Esophagus muscularis mucosa (tissue), 4 donors: ENCODE data around the gene CP.

Source experiments
- CTCF ChIP-seq, 3 experiments: fragments of 200-600 bp in 2 of 3; fragments of 450-650 bp in 1 of 3; sonication (generic) in 2 of 3; IDR thresholded peaks; one replicate each; pipeline ENCODE4 v1.5.1; 2017 to 2019; ENCODE audit warnings: antibody characterized with exemption in 3 of 3, mild to moderate bottlenecking in 2 of 3, moderate library complexity in 1 of 3
- EP300 ChIP-seq: sonication (generic); formaldehyde crosslinking; IDR thresholded peaks from one replicate; pipeline ENCODE4 v1.6.1; 2017; ENCODE audit warnings: antibody characterized with exemption
- POLR2A ChIP-seq: fragments of 450-650 bp; IDR thresholded peaks from one replicate; pipeline ENCODE4 v1.6.1; 2017; ENCODE audit warnings: antibody characterized with exemption, moderate library complexity, mild to moderate bottlenecking, low read depth
- POLR2AphosphoS5 ChIP-seq, 2 donors: sonication (generic); formaldehyde crosslinking; IDR thresholded peaks; one replicate each; pipeline ENCODE4 v1.6.1; 2017; ENCODE audit warnings: antibody characterized with exemption in 2 of 2

DNA sequence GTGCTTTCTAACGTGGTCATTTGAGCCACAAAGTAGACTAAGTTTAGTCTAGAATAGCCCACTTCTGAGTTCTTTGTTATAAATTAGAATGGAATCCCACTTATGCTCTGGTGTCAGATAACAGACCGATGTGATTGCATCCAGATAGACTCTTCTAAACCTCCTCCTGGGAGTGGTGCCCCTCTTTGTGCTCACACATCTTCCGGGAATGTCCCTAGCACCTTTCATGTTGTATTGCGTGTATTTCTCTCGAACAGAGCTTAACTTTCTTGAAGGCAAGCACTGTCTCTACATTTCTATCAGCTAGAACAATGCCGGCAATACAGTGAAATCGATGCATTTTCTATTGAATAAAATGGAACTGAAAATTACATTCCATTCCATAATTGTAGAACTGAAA is 23.0 kb downstream of the CP start:
- TF ChIP-seq CTCF (IDR thresholded peaks at IDR 0.05) (no peak), POLR2A (no peak), POLR2AphosphoS5 (IDR thresholded peaks at IDR 0.05) (no peak), EP300 (no peak)
